HG02840 (cell line): ENCODE data around the gene SMYD5.
A peak's percentile ranks its signal among the peaks of the same experiment; 100 is the strongest.

Experiments used
- ATAC-seq: cut with Tn5 transposase; IDR thresholded peaks from one replicate; pipeline ENCODE4 v1.9.1; 2021; ENCODE audit warnings: mild to moderate bottlenecking, moderate library complexity, moderate number of reproducible peaks; ENCODE audit not compliant: unreplicated experiment, low FRiP score

Gene SMYD5

GRCh38 chr2:73203055-73203681, 10.9 kb upstream of the SMYD5 start:
- no peak for ATAC-seq

DNA sequence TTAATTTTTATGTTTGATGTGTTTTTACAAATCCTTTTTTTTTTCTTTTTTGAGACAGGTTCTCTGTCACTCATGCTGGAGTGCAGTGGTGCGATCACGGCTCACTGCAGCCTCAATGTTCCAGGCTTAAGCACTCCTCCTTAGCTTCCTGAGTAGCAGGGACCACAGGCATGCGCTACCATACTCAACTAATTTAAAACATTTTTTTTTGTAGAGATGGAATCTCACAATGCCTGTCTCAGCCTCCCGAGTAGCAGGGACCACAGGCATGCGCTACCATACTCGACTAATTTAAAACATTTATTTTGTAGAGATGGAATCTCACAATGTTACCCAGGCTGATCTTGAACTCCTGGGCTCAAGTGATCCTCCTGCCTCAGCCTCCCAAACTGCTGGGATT, 8.4 kb upstream of the SMYD5 start:
- no peak for ATAC-seq

- no peak for ATAC-seq
These were observed 5.8 kb upstream of the SMYD5 start for GRCh38 chr2:73208258-73208657.

GRCh38 chr2:73210019-73210418, 4.0 kb upstream of the SMYD5 start:
- no peak for ATAC-seq

DNA sequence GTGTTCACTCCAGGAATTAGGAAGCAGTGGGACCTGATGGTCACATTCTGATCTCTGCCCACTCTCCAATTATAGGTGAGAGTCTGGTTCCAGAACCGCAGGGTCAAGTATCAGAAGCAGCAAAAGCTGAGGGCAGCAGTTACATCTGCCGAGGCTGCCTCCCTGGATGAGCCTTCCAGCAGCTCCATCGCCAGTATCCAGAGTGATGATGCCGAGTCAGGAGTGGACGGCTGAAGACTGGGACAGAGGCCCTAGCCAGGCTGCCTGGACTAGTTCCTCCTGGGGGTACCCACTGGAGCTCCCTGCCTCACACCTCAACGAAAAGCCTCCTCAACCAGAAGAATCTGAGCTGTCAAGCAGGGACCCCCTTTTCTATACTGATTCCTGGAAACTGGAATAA, 3.3 kb upstream of the SMYD5 start:
- no peak for ATAC-seq

- no peak for ATAC-seq
These were observed 2.0 kb upstream of the SMYD5 start for GRCh38 chr2:73212098-73212447.

- ATAC-seq = peak; percentile 42
These were observed 1.4 kb upstream of the SMYD5 start for GRCh38 chr2:73212448-73213176.

GRCh38 chr2:73215254-73215653, 1.2 kb downstream of the SMYD5 start:
- ATAC-seq = no peak

GRCh38 chr2:73217160-73217559, 3.1 kb downstream of the SMYD5 start:
- no peak for ATAC-seq

DNA sequence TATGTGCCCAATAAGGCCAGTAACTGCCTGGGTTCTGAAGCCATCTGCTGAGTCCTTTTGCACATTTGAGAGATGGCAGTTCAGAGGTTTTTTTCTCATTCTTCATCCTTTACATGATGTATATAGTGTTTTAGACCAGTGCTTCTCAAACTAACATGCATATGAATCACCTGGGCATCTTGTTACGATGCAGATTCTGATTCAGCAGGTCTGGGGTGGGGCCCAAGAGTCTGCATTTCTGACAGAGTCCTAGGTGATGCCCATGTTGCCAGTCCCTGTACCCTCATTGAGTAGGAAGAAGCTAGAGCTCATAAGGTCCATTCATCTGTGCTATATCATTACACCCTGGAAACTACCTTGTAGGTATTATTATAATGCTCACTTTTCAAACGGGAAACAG, 3.8 kb downstream of the SMYD5 start:
- ATAC-seq = no peak

- ATAC-seq = no peak
These were observed 4.3 kb downstream of the SMYD5 start for GRCh38 chr2:73218298-73218697.

DNA sequence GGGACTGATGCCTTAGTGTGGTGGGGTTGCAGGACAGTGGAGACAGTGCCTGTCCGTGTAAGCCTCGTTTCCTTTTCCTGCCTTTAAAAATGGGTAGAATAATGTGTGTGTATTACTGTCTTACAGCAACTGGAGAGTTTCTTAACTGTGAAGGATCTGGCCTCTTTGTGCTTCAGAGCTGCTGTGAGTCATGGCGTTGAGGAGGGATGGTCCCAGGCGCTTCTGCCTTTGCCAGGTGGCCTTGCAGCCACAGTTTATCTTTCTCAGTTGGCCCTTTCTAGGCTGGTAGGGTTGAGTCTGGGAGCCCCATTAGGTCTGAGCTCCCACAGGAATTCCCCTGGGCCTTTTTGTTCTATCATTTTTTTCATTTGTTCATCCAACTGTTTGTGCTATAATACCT, 9.8 kb downstream of the SMYD5 start:
- no peak for ATAC-seq

DNA sequence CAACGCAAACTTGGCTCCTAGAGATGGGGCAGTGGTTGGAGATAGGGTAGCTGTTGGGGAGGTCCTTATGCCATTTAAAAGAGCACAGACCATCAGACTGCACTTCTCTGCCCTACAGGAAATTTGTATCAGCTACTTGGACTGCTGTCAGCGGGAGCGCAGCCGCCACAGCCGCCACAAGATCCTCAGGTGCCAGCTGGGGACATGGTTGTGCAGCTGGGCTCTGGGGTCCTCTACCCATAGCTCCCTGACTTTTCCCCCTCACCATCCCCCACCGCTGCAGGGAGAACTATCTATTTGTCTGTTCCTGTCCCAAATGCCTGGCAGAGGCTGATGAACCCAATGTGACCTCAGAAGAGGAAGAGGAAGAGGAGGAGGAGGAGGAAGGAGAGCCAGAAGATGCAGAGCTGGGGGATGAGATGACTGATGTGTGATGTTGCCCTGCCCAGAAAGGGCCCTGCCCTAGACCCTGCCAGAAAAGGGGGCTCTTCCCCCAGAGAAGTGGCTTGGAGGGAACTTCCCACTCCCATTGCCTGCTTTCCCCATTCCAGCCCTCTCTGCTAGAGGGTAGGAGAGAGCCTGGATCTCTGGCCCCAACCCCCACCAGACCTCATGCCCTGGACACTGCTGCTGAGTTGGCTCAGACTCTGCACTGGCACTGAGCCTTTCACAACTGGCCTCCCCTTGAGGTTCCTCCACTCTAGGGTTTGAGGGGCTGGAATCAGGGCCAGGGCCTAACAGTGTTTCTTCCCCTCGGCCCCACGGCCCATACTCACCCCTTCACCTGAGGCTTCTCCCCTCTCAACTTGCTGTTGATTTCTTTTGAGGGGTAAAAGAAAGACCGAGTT, 11.7 kb downstream of the SMYD5 start:
- ATAC-seq = no peak

DNA sequence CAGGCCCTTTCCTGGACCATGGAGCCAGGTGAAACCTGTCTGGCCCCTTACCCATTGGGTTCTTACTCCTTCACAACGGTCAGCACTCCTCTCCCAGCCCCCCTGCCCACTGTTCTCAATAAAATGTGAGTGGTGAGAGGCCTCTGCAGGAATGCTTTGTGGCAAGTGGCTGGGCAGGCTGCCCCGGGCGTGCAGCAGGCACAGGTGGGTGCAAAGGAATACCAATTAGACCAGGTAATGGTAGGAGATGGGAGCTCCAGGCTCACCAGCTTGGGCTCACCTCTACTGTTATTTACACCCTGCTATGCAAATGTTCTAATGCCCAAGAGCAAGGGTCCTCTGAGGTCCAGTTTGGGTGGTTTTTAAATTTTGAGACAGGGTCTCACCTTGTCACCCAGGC, 13.0 kb downstream of the SMYD5 start:
- ATAC-seq = no peak

DNA sequence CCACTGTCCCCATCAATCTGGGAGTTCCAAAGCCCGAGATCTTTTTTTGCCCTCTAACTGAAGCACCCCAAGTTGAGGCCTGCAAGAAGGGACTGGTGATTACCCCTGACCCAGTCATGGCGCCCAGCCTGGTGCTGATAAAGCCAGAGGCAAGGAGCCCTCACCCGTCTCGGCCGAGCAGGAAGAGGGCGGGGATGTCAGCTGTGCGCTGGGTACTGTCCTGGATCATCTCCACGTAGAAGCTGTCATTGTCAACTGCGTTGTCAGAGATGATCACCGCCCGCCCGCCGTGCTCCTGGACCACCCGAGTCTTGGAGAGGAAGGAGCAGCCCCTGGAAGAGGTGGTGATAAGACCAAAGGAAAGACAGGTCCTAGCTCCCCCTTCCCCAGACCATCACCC, 14.6 kb downstream of the SMYD5 start:
- ATAC-seq = no peak

GRCh38 chr2:73232403-73233153, 18.5 kb downstream of the SMYD5 start:
- peak; percentile 6 for ATAC-seq

GRCh38 chr2:73233154-73233931, 19.3 kb downstream of the SMYD5 start, which contains the start of gene PRADC1:
TSS of gene PRADC1 (minus strand) at chr2:73233239. CDS start at chr2:73233160, 79 bp downstream.
- ATAC-seq = peak; percentile 93

DNA sequence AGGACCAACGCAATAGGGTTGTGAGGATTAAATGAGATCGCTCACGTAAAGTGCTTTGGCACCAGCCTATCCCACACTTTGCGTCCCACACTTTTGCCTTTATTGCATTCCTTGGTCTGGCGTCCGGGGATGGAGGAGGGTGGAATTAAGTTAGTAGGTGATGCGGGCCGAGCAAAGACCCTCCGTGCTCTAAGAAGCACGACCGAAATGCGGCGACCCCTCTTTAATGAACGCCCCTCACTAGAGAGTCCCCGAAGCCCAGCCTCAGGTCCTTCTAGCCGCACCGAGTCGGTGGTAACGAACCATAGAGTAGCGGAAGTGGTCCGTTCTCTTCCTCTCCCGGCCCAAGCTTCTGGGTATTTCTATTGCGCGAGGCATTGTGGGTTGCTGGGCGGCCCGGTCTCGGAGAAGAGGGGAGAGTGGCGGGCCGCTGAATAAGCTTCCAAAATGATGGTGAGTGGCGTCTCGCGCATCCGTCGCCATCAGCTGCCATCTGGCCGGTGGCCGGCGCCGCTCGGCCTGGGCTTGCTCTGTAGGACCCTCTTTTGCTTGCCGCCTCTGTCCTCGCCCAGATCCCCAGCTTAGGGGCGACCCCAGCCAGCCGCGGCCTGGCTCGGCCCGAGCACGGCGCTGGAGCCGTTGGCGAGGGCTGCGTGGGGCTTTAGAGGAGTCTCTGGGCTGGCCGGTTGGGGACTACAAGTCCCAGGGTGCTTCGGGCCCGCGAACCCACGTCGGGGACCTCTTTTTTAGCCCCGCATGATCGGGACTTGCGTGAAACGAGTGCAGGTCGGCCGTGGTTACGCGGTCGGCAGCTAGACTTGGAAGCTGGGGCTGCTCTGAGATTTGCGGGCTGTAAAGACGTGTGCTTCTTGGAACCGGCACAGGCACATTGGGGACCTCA, 20.1 kb downstream of the SMYD5 start, which contains the start of gene CCT7:
Gene CCT7, plus strand, starts transcription at position 377 of the 901 bp plus-strand sequence. Its CDS starts 71 bp downstream, at position 448.
- peak; percentile 61 for ATAC-seq
